Measurements from ENCODE around the gene ADAMTS13.
"Not testable (repeated sequence)": the region's sequence is repeated elsewhere in the genome, so short reads cannot be mapped to it uniquely, and the experiment has no call there.

Gene ADAMTS13

DNA sequence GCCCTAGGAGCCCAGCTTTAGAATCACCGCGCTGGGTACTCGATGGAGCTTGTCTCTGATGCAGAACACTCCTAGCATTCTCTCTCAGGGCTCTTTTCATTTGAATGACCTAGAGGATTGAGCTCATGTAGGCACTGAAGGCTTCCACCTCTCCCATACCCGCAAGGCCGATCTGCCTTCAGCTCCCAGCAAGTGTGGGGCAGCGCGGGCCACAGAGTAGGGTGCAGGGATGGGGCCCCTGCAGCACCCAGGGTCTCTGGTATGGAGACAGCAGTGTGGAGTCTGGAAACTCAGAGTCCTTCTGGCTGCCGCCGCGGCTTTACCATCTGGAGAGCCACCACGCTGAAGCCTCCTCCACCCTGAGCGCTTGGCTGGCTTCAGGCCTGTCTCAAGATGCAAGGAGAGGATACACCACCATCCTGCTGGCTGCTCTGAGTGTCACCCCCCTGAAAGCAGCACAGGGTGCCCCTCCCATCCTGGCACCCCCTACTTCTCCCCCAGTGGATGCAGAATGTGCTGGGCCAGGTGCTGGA, 33.1 kb upstream of the ADAMTS13 start:
- Histone ChIP-seq H4K20me1 (ENCODE audit: low read depth, low read length) (no peaks in the 10 kb centered on the region), H3K9ac (ENCODE audit: low read length) (no peak overlapping the region), H3K4me3 (ENCODE audit: insufficient read depth, low read length, poor library complexity, severe bottlenecking) (no peak overlapping the region), H3K27me3 (ENCODE audit: low read length) (no peaks in the 10 kb centered on the region), H3K79me2 (ENCODE audit: insufficient read depth, low read length) (no peaks in the 10 kb centered on the region), H2AFZ (ENCODE audit: low read depth, low read length, severe bottlenecking) (no peak overlapping the region), H3K36me3 (ENCODE audit: low read length) (no peaks in the 10 kb centered on the region), H3K9me3 (ENCODE audit: insufficient read depth, low read length) (no peaks in the 10 kb centered on the region), H3K27ac (ENCODE audit: low read depth, low read length) (no peak overlapping the region), H3F3A (ENCODE audit: insufficient read depth) (no peaks in the 10 kb centered on the region), H3K4me2 (ENCODE audit: low read depth, low read length, poor library complexity, severe bottlenecking) (no peak overlapping the region), H3K9me2 (replicated peaks; ENCODE audit: insufficient read depth, low read length) (no peaks in the 10 kb centered on the region)
- TF ChIP-seq, protein P1, sequence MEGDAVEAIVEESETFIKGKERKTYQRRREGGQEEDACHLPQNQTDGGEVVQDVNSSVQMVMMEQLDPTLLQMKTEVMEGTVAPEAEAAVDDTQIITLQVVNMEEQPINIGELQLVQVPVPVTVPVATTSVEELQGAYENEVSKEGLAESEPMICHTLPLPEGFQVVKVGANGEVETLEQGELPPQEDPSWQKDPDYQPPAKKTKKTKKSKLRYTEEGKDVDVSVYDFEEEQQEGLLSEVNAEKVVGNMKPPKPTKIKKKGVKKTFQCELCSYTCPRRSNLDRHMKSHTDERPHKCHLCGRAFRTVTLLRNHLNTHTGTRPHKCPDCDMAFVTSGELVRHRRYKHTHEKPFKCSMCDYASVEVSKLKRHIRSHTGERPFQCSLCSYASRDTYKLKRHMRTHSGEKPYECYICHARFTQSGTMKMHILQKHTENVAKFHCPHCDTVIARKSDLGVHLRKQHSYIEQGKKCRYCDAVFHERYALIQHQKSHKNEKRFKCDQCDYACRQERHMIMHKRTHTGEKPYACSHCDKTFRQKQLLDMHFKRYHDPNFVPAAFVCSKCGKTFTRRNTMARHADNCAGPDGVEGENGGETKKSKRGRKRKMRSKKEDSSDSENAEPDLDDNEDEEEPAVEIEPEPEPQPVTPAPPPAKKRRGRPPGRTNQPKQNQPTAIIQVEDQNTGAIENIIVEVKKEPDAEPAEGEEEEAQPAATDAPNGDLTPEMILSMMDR (IDR thresholded peaks at IDR 0.05; ENCODE audit: insufficient read depth, low read length, poor library complexity, severe bottlenecking) = no peak
- TF ChIP-seq EZH2phosphoT487 (conservative IDR thresholded peaks at IDR 0.05; ENCODE audit: low read length) = no peak

DNA sequence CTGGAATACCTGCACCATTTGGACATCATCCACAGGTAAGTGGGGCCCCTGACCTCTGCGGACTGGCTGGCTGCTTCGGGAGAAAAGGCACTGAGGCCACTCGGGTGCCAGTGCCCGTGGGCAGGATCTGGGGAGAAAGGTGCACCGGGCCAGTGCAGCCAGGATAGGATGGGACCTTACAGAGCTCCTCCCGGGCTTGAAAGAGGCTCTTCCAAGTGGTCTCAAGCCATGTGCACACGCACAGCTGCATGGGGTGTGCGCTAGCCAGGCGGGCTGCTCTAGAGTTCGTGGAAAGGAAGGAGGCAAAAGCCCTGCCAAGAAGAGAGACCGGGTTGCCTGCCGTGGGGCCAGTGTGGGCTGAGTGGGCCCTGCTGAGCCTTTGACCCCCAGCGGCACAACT, 32.6 kb upstream of the ADAMTS13 start:
- Histone ChIP-seq H4K20me1 (ENCODE audit: low read depth, low read length) (no peaks in the 10 kb centered on the region), H3K79me2 (ENCODE audit: insufficient read depth, low read length) (no peaks in the 10 kb centered on the region), H3K4me2 (ENCODE audit: low read depth, low read length, poor library complexity, severe bottlenecking) (no peak overlapping the region), H3K9me2 (replicated peaks; ENCODE audit: insufficient read depth, low read length) (no peaks in the 10 kb centered on the region), H3F3A (ENCODE audit: insufficient read depth) (no peaks in the 10 kb centered on the region), H3K9ac (ENCODE audit: low read length) (no peak overlapping the region), H3K27ac (ENCODE audit: low read depth, low read length) (no peak overlapping the region), H3K4me3 (ENCODE audit: insufficient read depth, low read length, poor library complexity, severe bottlenecking) (no peak overlapping the region), H3K27me3 (ENCODE audit: low read length) (no peaks in the 10 kb centered on the region), H3K9me3 (ENCODE audit: insufficient read depth, low read length) (no peaks in the 10 kb centered on the region), H3K36me3 (ENCODE audit: low read length) (no peaks in the 10 kb centered on the region), H2AFZ (ENCODE audit: low read depth, low read length, severe bottlenecking) (no peak overlapping the region)
- TF ChIP-seq, protein P1 (IDR thresholded peaks at IDR 0.05; ENCODE audit: insufficient read depth, low read length, poor library complexity, severe bottlenecking) = no peak

DNA sequence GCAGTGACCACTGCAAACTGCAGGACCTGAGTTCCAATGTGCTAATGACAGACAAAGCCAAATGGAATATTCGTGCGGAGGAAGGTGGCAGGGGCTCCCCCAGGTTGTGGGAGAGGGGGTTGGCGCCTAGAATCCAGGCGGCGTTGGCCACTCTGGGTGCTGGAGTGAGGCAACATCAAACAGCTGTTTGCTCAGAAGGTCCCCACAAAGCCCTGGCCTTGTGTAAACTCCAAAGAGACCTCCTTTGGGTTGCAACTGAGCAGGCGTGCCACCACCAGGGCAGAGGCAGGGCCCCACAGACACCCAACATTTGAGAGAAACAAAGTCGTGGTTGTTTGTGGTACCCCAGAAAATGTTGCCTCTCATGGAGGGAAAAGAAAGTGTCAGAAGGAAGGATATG, 31.5 kb upstream of the ADAMTS13 start:
- Histone ChIP-seq H3F3A (ENCODE audit: insufficient read depth) (no peaks in the 10 kb centered on the region), H3K27ac (ENCODE audit: low read depth, low read length) (no peak overlapping the region), H4K20me1 (ENCODE audit: low read depth, low read length) (no peaks in the 10 kb centered on the region), H3K36me3 (ENCODE audit: low read length) (no peaks in the 10 kb centered on the region), H3K79me2 (ENCODE audit: insufficient read depth, low read length) (no peaks in the 10 kb centered on the region), H3K9ac (ENCODE audit: low read length) (no peak overlapping the region), H3K27me3 (ENCODE audit: low read length) (no peaks in the 10 kb centered on the region), H3K4me2 (ENCODE audit: low read depth, low read length, poor library complexity, severe bottlenecking) (no peak overlapping the region), H3K4me3 (ENCODE audit: insufficient read depth, low read length, poor library complexity, severe bottlenecking) (no peak overlapping the region), H3K9me3 (ENCODE audit: insufficient read depth, low read length) (no peaks in the 10 kb centered on the region), H2AFZ (ENCODE audit: low read depth, low read length, severe bottlenecking) (no peak overlapping the region), H3K9me2 (replicated peaks; ENCODE audit: insufficient read depth, low read length) (no peaks in the 10 kb centered on the region)
- TF ChIP-seq EZH2phosphoT487 (conservative IDR thresholded peaks at IDR 0.05; ENCODE audit: low read length) = no peak
- TF ChIP-seq, protein P1 (IDR thresholded peaks at IDR 0.05; ENCODE audit: insufficient read depth, low read length, poor library complexity, severe bottlenecking) = no peak

DNA sequence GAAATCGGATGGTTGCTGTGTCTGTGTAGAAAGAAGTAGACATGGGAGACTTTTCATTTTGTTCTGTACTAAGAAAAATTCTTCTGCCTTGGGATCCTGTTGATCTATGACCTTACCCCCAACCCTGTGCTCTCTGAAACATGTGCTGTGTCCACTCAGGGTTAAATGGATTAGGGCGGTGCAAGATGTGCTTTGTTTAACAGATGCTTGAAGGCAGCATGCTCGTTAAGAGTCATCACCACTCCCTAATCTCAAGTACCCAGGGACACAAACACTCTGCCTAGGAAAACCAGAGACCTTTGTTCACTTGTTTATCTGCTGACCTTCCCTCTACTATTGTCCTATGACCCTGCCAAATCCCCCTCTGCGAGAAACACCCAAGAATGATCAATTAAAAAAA, 30.7 kb upstream of the ADAMTS13 start:
- not testable (repeated sequence) for H3F3A ChIP-seq (ENCODE audit: insufficient read depth); H3K9me3 ChIP-seq (ENCODE audit: insufficient read depth, low read length); H3K79me2 ChIP-seq (ENCODE audit: insufficient read depth, low read length); H3K36me3 ChIP-seq (ENCODE audit: low read length); H3K27ac ChIP-seq (ENCODE audit: low read depth, low read length); H3K4me3 ChIP-seq (ENCODE audit: insufficient read depth, low read length, poor library complexity, severe bottlenecking); H3K4me2 ChIP-seq (ENCODE audit: low read depth, low read length, poor library complexity, severe bottlenecking); H2AFZ ChIP-seq (ENCODE audit: low read depth, low read length, severe bottlenecking); H4K20me1 ChIP-seq (ENCODE audit: low read depth, low read length); H3K9me2 ChIP-seq (replicated peaks; ENCODE audit: insufficient read depth, low read length); H3K9ac ChIP-seq (ENCODE audit: low read length); H3K27me3 ChIP-seq (ENCODE audit: low read length)

DNA sequence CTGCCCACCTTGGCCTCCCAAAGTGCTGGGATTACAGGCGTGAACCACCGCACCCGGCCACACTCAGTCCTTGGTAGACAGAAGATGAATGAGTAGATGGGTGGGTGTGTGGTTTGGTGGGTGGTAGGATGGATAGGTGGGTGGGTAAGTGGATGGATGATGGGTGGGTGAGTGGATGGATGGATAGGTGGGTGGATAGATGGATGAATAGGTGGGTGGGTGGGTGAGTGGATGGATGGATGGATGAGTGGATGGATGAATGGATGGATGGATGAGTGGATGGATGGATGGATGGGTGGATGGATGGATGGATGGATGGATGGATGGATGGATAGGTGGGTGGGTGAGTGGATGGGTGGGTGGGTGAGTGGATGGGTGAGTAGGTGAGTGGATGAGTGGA, 29.9 kb upstream of the ADAMTS13 start:
- not testable (repeated sequence) for H3K4me2 ChIP-seq (ENCODE audit: low read depth, low read length, poor library complexity, severe bottlenecking)

More for the DNA sequence above, 29.9 kb upstream of the ADAMTS13 start:
- H4K20me1 ChIP-seq (ENCODE audit: low read depth, low read length); H3F3A ChIP-seq (ENCODE audit: insufficient read depth); H3K9me2 ChIP-seq (replicated peaks; ENCODE audit: insufficient read depth, low read length); H2AFZ ChIP-seq (ENCODE audit: low read depth, low read length, severe bottlenecking); H3K79me2 ChIP-seq (ENCODE audit: insufficient read depth, low read length); H3K9me3 ChIP-seq (ENCODE audit: insufficient read depth, low read length); H3K27ac ChIP-seq (ENCODE audit: low read depth, low read length); H3K36me3 ChIP-seq (ENCODE audit: low read length); H3K4me3 ChIP-seq (ENCODE audit: insufficient read depth, low read length, poor library complexity, severe bottlenecking); H3K27me3 ChIP-seq (ENCODE audit: low read length); H3K9ac ChIP-seq (ENCODE audit: low read length): not testable (repeated sequence)
